OCI-LY7 (cell line): ENCODE measurements around the gene TOR3A.

Experiments
- EZH2phosphoT487 ChIP-seq: fragments of 200-600 bp; sonication (generic); IDR thresholded peaks from 2 replicates; pipeline ENCODE4 v1.6.1; 2018; ENCODE audit warnings: low read depth, borderline replicate concordance, mild to moderate bottlenecking, mixed run types, antibody characterized with exemption, low read length, moderate library complexity, mixed read lengths
- TF ChIP-seq, protein P1 (sequence below): fragments of 200-600 bp; sonication (generic); conservative IDR thresholded peaks from 2 replicates; pipeline ENCODE4 v1.5.1; 2014; ENCODE audit warnings: mild to moderate bottlenecking, antibody characterized with exemption, low read length, moderate library complexity, mixed read lengths

DNA sequence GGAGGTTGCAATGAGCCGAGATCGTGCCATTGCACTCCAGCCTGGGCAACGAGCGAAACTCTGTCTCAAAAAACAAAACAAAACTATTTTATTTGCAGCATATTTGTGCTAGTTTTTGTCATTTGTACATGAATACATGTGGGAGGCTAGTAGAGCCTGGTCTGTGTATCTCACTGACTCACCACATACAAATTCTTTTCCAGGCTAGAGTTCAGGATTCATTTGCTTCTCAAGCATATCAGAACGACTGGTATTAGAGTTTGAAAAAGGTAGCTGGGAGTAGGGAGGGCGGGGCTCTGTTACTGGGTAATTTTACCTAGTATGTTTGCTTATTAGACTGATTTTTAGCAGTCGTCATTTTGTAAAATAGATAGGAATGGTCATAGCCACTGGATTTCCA is 4.5 kb upstream of the TOR3A start:
- TF ChIP-seq, protein P1, sequence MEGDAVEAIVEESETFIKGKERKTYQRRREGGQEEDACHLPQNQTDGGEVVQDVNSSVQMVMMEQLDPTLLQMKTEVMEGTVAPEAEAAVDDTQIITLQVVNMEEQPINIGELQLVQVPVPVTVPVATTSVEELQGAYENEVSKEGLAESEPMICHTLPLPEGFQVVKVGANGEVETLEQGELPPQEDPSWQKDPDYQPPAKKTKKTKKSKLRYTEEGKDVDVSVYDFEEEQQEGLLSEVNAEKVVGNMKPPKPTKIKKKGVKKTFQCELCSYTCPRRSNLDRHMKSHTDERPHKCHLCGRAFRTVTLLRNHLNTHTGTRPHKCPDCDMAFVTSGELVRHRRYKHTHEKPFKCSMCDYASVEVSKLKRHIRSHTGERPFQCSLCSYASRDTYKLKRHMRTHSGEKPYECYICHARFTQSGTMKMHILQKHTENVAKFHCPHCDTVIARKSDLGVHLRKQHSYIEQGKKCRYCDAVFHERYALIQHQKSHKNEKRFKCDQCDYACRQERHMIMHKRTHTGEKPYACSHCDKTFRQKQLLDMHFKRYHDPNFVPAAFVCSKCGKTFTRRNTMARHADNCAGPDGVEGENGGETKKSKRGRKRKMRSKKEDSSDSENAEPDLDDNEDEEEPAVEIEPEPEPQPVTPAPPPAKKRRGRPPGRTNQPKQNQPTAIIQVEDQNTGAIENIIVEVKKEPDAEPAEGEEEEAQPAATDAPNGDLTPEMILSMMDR, result no peak
- TF ChIP-seq EZH2phosphoT487, result no peak
